ENCODE measurements around the gene BAZ1B. TPM values are rescaled to one million over a fixed set of nuclear protein-coding genes. Genes with fewer than 3 reads are reported as not detected.
"Not testable (repeated sequence)": the region's sequence is repeated elsewhere in the genome, so short reads cannot be mapped to it uniquely, and the experiment has no call there.

BAZ1B gene
- 57.8 TPM for total RNA-seq (ENCODE audit: insufficient read depth, low replicate concordance)

- peak; percentile 99 for DNase-seq (ENCODE audit: low spot score)
These were observed at the start of gene BAZ1B for GRCh38 chr7:73522105-73522872. TSS of gene BAZ1B (minus strand) at chr7:73522293. CDS start at chr7:73521933, 360 bp downstream.

- no peak for DNase-seq (ENCODE audit: low spot score)
These were observed 48.9 kb upstream of the BAZ1B start for GRCh38 chr7:73570977-73571376.

- DNase-seq (ENCODE audit: low spot score), result no peak
These were observed 48.4 kb upstream of the BAZ1B start for GRCh38 chr7:73570521-73570920.

- no peak for DNase-seq (ENCODE audit: low spot score)
These were observed 47.0 kb upstream of the BAZ1B start for GRCh38 chr7:73569042-73569608.

- no peak for DNase-seq (ENCODE audit: low spot score)
These were observed 46.0 kb upstream of the BAZ1B start for GRCh38 chr7:73567846-73568685.

- no peak for DNase-seq (ENCODE audit: low spot score)
These were observed 45.0 kb upstream of the BAZ1B start for GRCh38 chr7:73567140-73567539.

- not testable (repeated sequence) for DNase-seq (ENCODE audit: low spot score)
These were observed 44.3 kb upstream of the BAZ1B start for GRCh38 chr7:73566431-73566830.

- no peak for DNase-seq (ENCODE audit: low spot score)
These were observed 43.7 kb upstream of the BAZ1B start for GRCh38 chr7:73565675-73566340.

- DNase-seq (ENCODE audit: low spot score), result peak; percentile 26
These were observed 38.2 kb upstream of the BAZ1B start for GRCh38 chr7:73560109-73560835.

- DNase-seq (ENCODE audit: low spot score), result peak; percentile 77
These were observed 35.5 kb upstream of the BAZ1B start, which contains the start of gene BCL7B for GRCh38 chr7:73557397-73558257. TSS of gene BCL7B (minus strand) at chr7:73557690. CDS start at chr7:73557578, 112 bp downstream.

- peak; percentile 94 for DNase-seq (ENCODE audit: low spot score)
These were observed 35.0 kb upstream of the BAZ1B start for GRCh38 chr7:73557108-73557396.

- DNase-seq (ENCODE audit: low spot score), result no peak
These were observed 34.4 kb upstream of the BAZ1B start for GRCh38 chr7:73556208-73557107.

GRCh38 chr7:73555411-73555982 lies 33.4 kb upstream of the BAZ1B start:
- no peak for DNase-seq (ENCODE audit: low spot score)

- not testable (repeated sequence) for DNase-seq (ENCODE audit: low spot score)
These were observed 28.0 kb upstream of the BAZ1B start for GRCh38 chr7:73550093-73550492.

GRCh38 chr7:73549176-73549575 lies 27.1 kb upstream of the BAZ1B start:
- DNase-seq (ENCODE audit: low spot score), result no peak

- DNase-seq (ENCODE audit: low spot score), result no peak
These were observed 25.7 kb upstream of the BAZ1B start for GRCh38 chr7:73547841-73548240.

GRCh38 chr7:73544678-73545077 lies 22.6 kb upstream of the BAZ1B start:
- DNase-seq (ENCODE audit: low spot score), result no peak

- no peak for DNase-seq (ENCODE audit: low spot score)
These were observed 19.6 kb upstream of the BAZ1B start for GRCh38 chr7:73541722-73542121.

- no peak for DNase-seq (ENCODE audit: low spot score)
These were observed 17.6 kb upstream of the BAZ1B start for GRCh38 chr7:73539709-73540108.

Data from umbilical cord (tissue), 2 donors.